Measurements from ENCODE around the gene ZBTB20.

ZBTB20 gene

GRCh38 chr3:114929971-114930732 lies 216.9 kb downstream of the ZBTB20 start:
- TF ChIP-seq CTCF (IDR thresholded peaks at IDR 0.05; ENCODE audit: extremely low read depth, insufficient read depth, missing control alignments): no peak
- in situ Hi-C loops (cut with MboI; ENCODE audit: low pct_unique_long_range_greater_than_20kb, low sequenced_read_pairs, unreplicated experiment): no loop called here
- no peak for DNase-seq (ENCODE audit: low spot score)

- in situ Hi-C loops (cut with MboI; ENCODE audit: low pct_unique_long_range_greater_than_20kb, low sequenced_read_pairs, unreplicated experiment): no loop called here
- TF ChIP-seq CTCF (IDR thresholded peaks at IDR 0.05; ENCODE audit: extremely low read depth, insufficient read depth, missing control alignments): no peak
Observed at GRCh38 chr3:114928989-114929640, 218.0 kb downstream of the ZBTB20 start.

GRCh38 chr3:114904633-114905032 lies 242.5 kb downstream of the ZBTB20 start:
- DNase-seq (ENCODE audit: low spot score): no peak
- TF ChIP-seq CTCF (IDR thresholded peaks at IDR 0.05; ENCODE audit: extremely low read depth, insufficient read depth, missing control alignments): no peak
- in situ Hi-C loops (cut with MboI; ENCODE audit: low pct_unique_long_range_greater_than_20kb, low sequenced_read_pairs, unreplicated experiment): no loop called here

More at GRCh38 chr3:114928989-114929640, 218.0 kb downstream of the ZBTB20 start:
- no peak for DNase-seq (ENCODE audit: low spot score)

- no peak for TF ChIP-seq CTCF (IDR thresholded peaks at IDR 0.05; ENCODE audit: extremely low read depth, insufficient read depth, missing control alignments)
- DNase-seq (ENCODE audit: low spot score): no peak
- in situ Hi-C loops (cut with MboI; ENCODE audit: low pct_unique_long_range_greater_than_20kb, low sequenced_read_pairs, unreplicated experiment): no loop called here
Observed at GRCh38 chr3:114903213-114903612, 243.9 kb downstream of the ZBTB20 start.

- in situ Hi-C loops (cut with MboI; ENCODE audit: low pct_unique_long_range_greater_than_20kb, low sequenced_read_pairs, unreplicated experiment): no loop called here
- no peak for TF ChIP-seq CTCF (IDR thresholded peaks at IDR 0.05; ENCODE audit: extremely low read depth, insufficient read depth, missing control alignments)
- DNase-seq (ENCODE audit: low spot score): no peak
Observed at GRCh38 chr3:114902691-114903101, 244.4 kb downstream of the ZBTB20 start.

- in situ Hi-C loops (cut with MboI; ENCODE audit: low pct_unique_long_range_greater_than_20kb, low sequenced_read_pairs, unreplicated experiment): no loop called here
- DNase-seq (ENCODE audit: low spot score): no peak
- TF ChIP-seq CTCF (IDR thresholded peaks at IDR 0.05; ENCODE audit: extremely low read depth, insufficient read depth, missing control alignments): no peak
Observed at GRCh38 chr3:114900908-114901307, 246.2 kb downstream of the ZBTB20 start.
